Left cardiac atrium (tissue), 4 donors: Measurements from ENCODE around the gene NR2F1. TPM values are rescaled to one million over a fixed set of nuclear protein-coding genes. Genes with fewer than 3 reads are reported as not detected.
A peak's percentile ranks its signal among the peaks of the same experiment; 100 is the strongest.

Experiments used
- ATAC-seq, 2 donors: fragments of 200-7000 bp; cut with Tn5 transposase; one replicate each; pipeline ENCODE4 v1.9.1; 2020; ENCODE audit warnings: mild to moderate bottlenecking in 2 of 2, moderate library complexity in 2 of 2
- DNase-seq: peaks from one replicate; pipeline ENCODE4 v3.0.0-alpha.2; 2020
- intact Hi-C, 2 donors: fragments of 100-400 bp; cut with DNase I; formaldehyde crosslinking; loops; one replicate each; pipeline versions ENCODE4 v1.14.1 to v1.15.1; 2022 to 2023
- total RNA-seq, 2 donors: library from RNA; stranded (reverse); fragmentation: NEBNext Ultra II Directional; extraction: Animal tissue kit (Norgen Biotek cat#: 25700); gene quantifications; one replicate each; pipeline ENCODE4 v1.2.1, GENCODE V29; 2021
- donor health status: DM: no; HTN: yes; CAD: no.
- donor health status: DM: no; HTN: yes; CAD: no; lungs with severe emphysema.
- donor health status: DM: yes; HTN: yes; CAD: no.
- donor health status: Dilated cardiomyopathy.

The NR2F1 gene
- total RNA-seq, 2 donors from 2014 or later, result 17.9 to 41.8 TPM

- no peak for ATAC-seq
- DNase-seq, result no peak
- intact Hi-C loops, result loop anchor here in 1 of 2 donors (2.0 kb wide), 1 partner anchor 76 kb away; no protein-coding TSS in a partner anchor
These were observed 18.2 kb downstream of the NR2F1 start for GRCh38 chr5:93601071-93601801.

- DNase-seq, result no peak
- intact Hi-C loops, result loop anchor here in 1 of 2 donors (2.0 kb wide), 1 partner anchor 75 kb away; no protein-coding TSS in a partner anchor
- no peak for ATAC-seq
These were observed 18.8 kb downstream of the NR2F1 start for GRCh38 chr5:93601802-93602155.

DNA sequence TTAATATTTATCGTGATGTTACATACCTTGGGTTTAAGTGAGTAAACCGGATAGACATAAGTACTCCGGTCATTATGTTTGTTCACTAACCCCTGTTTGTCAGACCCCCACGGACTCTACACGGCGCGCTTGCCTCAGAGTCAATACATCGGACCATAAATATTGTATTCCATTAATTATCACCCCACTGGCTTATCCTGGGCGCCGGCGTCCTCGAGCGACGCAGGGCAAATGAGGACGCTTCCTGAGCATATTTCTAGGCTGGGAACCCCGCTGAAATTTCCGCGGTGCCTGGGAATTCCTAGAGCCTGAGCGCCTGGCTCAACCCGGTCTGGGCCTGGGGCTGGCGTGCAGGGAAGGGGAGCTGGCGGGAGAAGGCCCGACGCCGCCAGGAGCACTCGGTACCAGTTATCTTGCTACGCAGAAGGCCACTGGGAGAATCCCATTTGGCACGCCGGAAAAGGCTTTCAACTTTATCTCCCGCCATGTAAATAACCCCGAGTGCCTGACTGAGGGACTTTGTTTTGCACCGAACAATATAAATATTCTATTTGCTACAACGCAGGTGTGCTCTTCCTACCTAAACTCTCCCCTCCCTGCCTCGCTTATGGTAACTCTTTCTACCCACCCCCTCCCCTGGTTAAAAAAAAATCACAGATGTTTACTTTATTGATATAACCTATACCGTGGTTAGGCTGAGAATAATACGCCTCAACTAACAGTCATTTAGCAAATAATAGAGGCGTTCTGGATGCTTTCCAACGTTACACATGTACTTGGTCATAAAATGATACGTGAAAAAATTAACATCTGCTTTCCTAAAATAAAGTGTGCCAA is 19.4 kb downstream of the NR2F1 start:
- DNase-seq (no peak), ATAC-seq (peak; percentile 14 to 42)
- intact Hi-C loops, result no loop called here

- DNase-seq (no peak), ATAC-seq (no peak)
- intact Hi-C loops, result no loop called here
These were observed 20.2 kb downstream of the NR2F1 start for GRCh38 chr5:93603078-93603792.

GRCh38 chr5:93603793-93604643 is 21.0 kb downstream of the NR2F1 start:
- no peak for DNase-seq
- ATAC-seq, result peak; percentile 50 to 54
- intact Hi-C loops, result no loop called here

GRCh38 chr5:93604644-93605515 is 21.9 kb downstream of the NR2F1 start:
- intact Hi-C loops, result loop anchor here in 1 of 2 donors (5.0 kb wide), 1 partner anchor 197 kb away; no protein-coding TSS in a partner anchor
- no peak for DNase-seq
- ATAC-seq, result no peak

DNA sequence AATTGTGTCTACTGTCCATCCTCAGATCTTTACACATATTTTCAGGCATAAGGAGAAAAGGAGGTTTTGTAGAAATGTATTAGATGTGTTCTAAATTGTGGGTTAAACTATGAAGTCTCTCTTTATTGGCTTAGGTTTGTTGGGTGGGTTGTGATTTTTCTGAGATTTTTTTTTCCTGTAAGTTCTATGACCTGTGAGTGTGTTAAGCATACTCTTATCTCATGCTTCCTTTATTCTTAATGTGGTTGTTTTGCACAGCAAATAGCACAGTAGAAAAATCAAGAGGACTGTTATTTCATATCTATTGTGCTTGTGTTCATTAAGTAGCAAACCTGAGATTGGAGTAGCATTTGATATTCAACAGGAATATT is 23.3 kb downstream of the NR2F1 start:
- DNase-seq (no peak), ATAC-seq (no peak)
- intact Hi-C loops, result loop anchor here in 1 of 2 donors (5.0 kb wide), 1 partner anchor 196 kb away; no protein-coding TSS in a partner anchor

DNA sequence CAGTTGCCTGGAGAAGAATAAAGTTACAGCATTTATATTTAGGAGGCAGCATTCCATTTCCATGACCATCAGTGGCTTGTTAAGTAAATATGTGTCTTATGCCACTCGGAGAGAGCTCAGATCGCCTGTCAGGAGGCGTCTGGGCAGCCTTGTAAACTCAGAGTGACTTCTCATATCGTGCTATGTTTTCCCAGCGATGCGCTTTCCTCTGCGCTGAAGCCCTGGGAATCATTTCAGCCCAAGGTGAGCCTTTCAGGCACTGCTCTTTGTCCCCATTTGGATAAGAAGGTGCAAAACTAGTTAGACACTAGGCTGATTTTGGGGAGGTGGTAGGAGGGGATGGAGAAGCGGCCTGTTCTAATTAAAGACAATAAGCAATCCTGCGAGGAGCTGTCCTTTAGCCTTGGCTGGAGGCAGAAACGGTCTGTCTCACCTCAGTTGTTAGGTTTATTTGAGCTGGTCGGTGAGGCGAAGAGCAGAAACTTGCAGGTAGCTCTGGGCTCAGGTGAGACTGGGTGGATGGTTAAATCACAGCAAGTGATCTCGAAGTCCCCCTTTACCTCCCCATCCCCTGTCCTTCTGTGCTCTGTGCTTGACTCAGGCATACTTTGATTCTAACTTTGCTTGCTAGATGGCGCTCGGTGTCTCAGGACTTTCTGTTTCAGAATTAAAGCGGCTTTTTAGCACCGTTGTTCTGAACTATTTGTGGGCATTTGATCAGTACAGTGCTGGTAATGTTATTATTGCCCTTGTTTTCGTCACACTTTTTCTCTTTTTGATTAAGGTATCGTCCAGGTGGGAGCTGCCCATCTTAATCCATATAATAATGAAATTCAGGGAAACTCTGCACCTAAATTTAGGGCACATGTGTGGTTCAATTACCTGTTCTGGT is 24.6 kb downstream of the NR2F1 start:
- DNase-seq (no peak), ATAC-seq (peak; percentile 53 to 71)
- intact Hi-C loops, result loop anchor here in 1 of 2 donors (5.0 kb wide), 1 partner anchor 195 kb away; no protein-coding TSS in a partner anchor

- DNase-seq, result no peak
- intact Hi-C loops, result loop anchor here in 1 of 2 donors (5.0 kb wide), 1 partner anchor 193 kb away; no protein-coding TSS in a partner anchor
- ATAC-seq, result no peak
These were observed 25.8 kb downstream of the NR2F1 start for GRCh38 chr5:93608855-93609254.

DNA sequence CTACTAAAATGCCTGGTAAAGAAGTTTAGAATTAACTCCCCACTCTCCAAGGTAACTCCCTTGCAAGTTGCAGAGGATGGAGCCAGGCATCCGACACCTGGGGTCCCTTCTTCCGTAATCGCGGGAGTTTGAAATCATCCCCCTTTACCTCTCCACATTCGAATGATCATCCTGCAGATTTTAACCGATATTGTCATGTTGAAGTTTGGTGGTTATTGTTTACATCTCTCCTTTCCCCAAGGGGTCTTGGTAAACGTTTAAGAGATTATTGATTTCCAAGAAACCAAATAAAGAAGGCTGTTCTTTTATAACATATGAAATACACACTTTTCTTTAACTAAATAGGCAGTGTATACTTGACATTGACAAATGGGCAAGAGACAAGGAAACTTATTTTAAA is 26.7 kb downstream of the NR2F1 start:
- intact Hi-C loops, result loop anchor here in 1 of 2 donors (5.0 to 10.0 kb wide), 2 partner anchors 193 to 285 kb away; no protein-coding TSS in a partner anchor
- ATAC-seq, result no peak
- no peak for DNase-seq

DNA sequence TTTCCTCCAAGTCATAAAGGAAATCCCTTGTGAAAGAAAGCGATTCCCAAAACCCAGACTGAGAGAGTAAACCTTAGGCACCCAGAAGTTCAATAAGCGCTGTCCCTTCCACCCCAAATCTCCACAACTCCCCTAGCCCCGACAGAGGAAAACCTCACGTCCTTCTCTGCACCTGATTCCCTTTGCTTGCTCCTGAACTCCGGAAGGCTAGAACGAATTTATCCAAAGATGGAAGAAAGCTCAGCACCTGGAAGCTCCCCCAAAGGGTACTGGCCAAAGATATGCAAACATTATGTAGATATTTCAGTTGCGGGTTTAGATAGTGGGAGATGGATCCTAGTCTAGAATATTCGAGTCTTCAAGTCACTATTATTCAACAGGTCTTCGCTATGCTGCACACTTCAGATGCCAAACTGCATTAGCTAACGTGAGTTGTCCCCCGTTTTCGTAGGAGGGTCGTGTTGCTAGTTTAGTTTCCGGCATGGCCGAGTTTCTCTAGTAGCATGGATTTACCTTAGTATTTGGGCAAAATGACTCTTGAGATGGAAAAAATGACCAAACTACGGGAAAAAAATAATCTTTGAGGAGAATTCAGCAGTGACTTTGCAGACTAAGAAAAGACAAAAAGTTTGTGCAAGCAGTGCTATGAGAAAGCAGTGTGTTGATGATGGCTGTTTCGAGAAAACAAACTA is 27.7 kb downstream of the NR2F1 start:
- intact Hi-C loops, result loop anchor here in 1 of 2 donors (10.0 kb wide), 1 partner anchor 284 kb away; no protein-coding TSS in a partner anchor
- DNase-seq (no peak), ATAC-seq (no peak)

GRCh38 chr5:93611273-93611975 is 28.4 kb downstream of the NR2F1 start:
- intact Hi-C loops, result loop anchor here in 1 of 2 donors (10.0 kb wide), 1 partner anchor 283 kb away; no protein-coding TSS in a partner anchor

GRCh38 chr5:93611976-93612854 is 29.2 kb downstream of the NR2F1 start:
- no peak for DNase-seq
- intact Hi-C loops, result loop anchor here in 1 of 2 donors (10.0 kb wide), 1 partner anchor 283 kb away; no protein-coding TSS in a partner anchor
- peak; percentile 49 to 68 for ATAC-seq

More at GRCh38 chr5:93611273-93611975, 28.4 kb downstream of the NR2F1 start:
- ATAC-seq, result no peak
- no peak for DNase-seq

DNA sequence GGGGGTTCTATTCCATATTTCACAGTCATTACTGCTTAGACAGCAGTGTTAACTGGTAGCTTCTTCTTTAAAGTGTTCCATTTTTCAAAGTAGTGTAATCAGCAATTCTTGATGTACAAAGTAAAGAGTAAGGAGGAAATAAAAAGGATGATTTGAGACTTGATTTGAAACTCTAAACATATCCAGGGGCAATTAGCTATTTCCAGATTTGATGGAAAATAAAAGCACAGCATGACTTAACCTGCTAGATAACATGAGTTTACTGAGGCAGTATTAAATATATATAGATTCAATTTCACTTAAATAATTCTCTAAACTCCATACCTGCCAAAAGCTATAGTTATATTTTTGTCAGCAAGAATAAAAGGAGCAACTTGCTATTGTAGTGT is 29.8 kb downstream of the NR2F1 start:
- DNase-seq, result no peak
- intact Hi-C loops, result loop anchor here in 1 of 2 donors (10.0 kb wide), 1 partner anchor 282 kb away; no protein-coding TSS in a partner anchor
- ATAC-seq, result no peak
